Nephron progenitor cell (in vitro differentiated cells): ENCODE measurements around the gene C9orf43.

Experiments used
- DNase-seq: peaks from one replicate; pipeline ENCODE4 v3.0.0; 2021
- H3K27ac Mint-ChIP-seq: 2 replicates; pipeline ENCODE4 v1.8.0; 2021; ENCODE audit warnings: mild to moderate bottlenecking, moderate library complexity, mixed read lengths
- H3K27me3 Mint-ChIP-seq: 2 replicates; pipeline ENCODE4 v1.8.0; 2021; ENCODE audit warnings: mild to moderate bottlenecking, low read depth, mixed read lengths; ENCODE audit not compliant: poor library complexity
- H3K36me3 Mint-ChIP-seq: 2 replicates; pipeline ENCODE4 v1.8.0; 2021; ENCODE audit warnings: low read depth, mixed read lengths
- H3K4me1 Mint-ChIP-seq: 2 replicates; pipeline ENCODE4 v1.8.0; 2021; ENCODE audit warnings: mixed read lengths
- H3K4me3 Mint-ChIP-seq: 2 replicates; pipeline ENCODE4 v1.8.0; 2021; ENCODE audit warnings: mild to moderate bottlenecking, moderate library complexity, mixed read lengths
- H3K9me3 Mint-ChIP-seq: 2 replicates; pipeline ENCODE4 v1.8.0; 2021; ENCODE audit warnings: mild to moderate bottlenecking, moderate library complexity, mixed read lengths
- CTCF ChIP-seq: fragments of 200-600 bp; sonication (generic); IDR thresholded peaks from 2 replicates; pipeline ENCODE4 v1.5.0; 2021; ENCODE audit warnings: antibody characterized with exemption

C9orf43 gene

GRCh38 chr9:113444736-113445135, 34.2 kb downstream of the C9orf43 start:
- DNase-seq: no peak
- H3K4me1 Mint-ChIP-seq: no peaks in the 10 kb centered on the region
- H3K9me3 Mint-ChIP-seq: no peaks in the 10 kb centered on the region
- no peak overlapping the region for H3K27ac Mint-ChIP-seq
- TF ChIP-seq CTCF: no peak
- no peaks in the 10 kb centered on the region for H3K27me3 Mint-ChIP-seq
- H3K36me3 Mint-ChIP-seq: no peaks in the 10 kb centered on the region
- H3K4me3 Mint-ChIP-seq: no peak overlapping the region

- peak; percentile 68 for TF ChIP-seq CTCF
- Mint-ChIP-seq H3K27me3 (no peaks in the 10 kb centered on the region), H3K27ac (no peak overlapping the region), H3K9me3 (no peaks in the 10 kb centered on the region), H3K4me1 (no peaks in the 10 kb centered on the region), H3K4me3 (no peak overlapping the region), H3K36me3 (no peaks in the 10 kb centered on the region)
- no peak for DNase-seq
These were observed 35.8 kb downstream of the C9orf43 start for GRCh38 chr9:113446323-113446740.

- no peaks in the 10 kb centered on the region for H3K4me1 Mint-ChIP-seq
- H3K27me3 Mint-ChIP-seq: no peaks in the 10 kb centered on the region
- H3K9me3 Mint-ChIP-seq: no peaks in the 10 kb centered on the region
- H3K36me3 Mint-ChIP-seq: no peaks in the 10 kb centered on the region
- TF ChIP-seq CTCF: no peak
- H3K4me3 Mint-ChIP-seq: no peak overlapping the region
- no peak overlapping the region for H3K27ac Mint-ChIP-seq
- DNase-seq: no peak
These were observed 38.8 kb downstream of the C9orf43 start for GRCh38 chr9:113449376-113449775.

GRCh38 chr9:113452113-113452605, 41.6 kb downstream of the C9orf43 start:
- no peak overlapping the region for H3K4me3 Mint-ChIP-seq
- TF ChIP-seq CTCF: no peak
- H3K9me3 Mint-ChIP-seq: no peaks in the 10 kb centered on the region
- no peak overlapping the region for H3K27ac Mint-ChIP-seq
- peaks cover 3% of the 10 kb centered on the region for H3K27me3 Mint-ChIP-seq
- no peaks in the 10 kb centered on the region for H3K36me3 Mint-ChIP-seq
- peaks cover 19% of the 10 kb centered on the region for H3K4me1 Mint-ChIP-seq
- DNase-seq: no peak

GRCh38 chr9:113454914-113455761, 44.6 kb downstream of the C9orf43 start:
- H3K36me3 Mint-ChIP-seq: no peaks in the 10 kb centered on the region
- H3K4me1 Mint-ChIP-seq: peaks cover 19% of the 10 kb centered on the region
- peak overlapping the region; percentile 41 for H3K27ac Mint-ChIP-seq
- no peaks in the 10 kb centered on the region for H3K9me3 Mint-ChIP-seq
- H3K27me3 Mint-ChIP-seq: peaks cover 3% of the 10 kb centered on the region
- no peak for DNase-seq
- H3K4me3 Mint-ChIP-seq: no peak overlapping the region
- no peak for TF ChIP-seq CTCF

GRCh38 chr9:113456235-113456634, 45.7 kb downstream of the C9orf43 start:
- Mint-ChIP-seq H3K27me3 (peaks cover 3% of the 10 kb centered on the region), H3K27ac (no peak overlapping the region), H3K4me3 (no peak overlapping the region), H3K4me1 (peaks cover 19% of the 10 kb centered on the region), H3K9me3 (no peaks in the 10 kb centered on the region), H3K36me3 (no peaks in the 10 kb centered on the region)
- DNase-seq: no peak
- TF ChIP-seq CTCF: no peak
